Thyroid gland (tissue), 4 donors: ENCODE data around the gene TRABD2B.

Experiments used
- POLR2A ChIP-seq, 2 donors: fragments of 450-650 bp; IDR thresholded peaks; one replicate each; pipeline ENCODE4 v1.6.1; 2017; ENCODE audit warnings: antibody characterized with exemption in 2 of 2, mild to moderate bottlenecking in 2 of 2, moderate library complexity in 1 of 2
- TF ChIP-seq, protein P1 (sequence below), 6 experiments: fragments of 200-600 bp in 3 of 6; fragments of 450-650 bp in 3 of 6; sonication (generic) in 3 of 6; IDR thresholded peaks; one replicate each; pipeline ENCODE4 v1.5.1; 2016 to 2019; ENCODE audit warnings: antibody characterized with exemption in 6 of 6, mild to moderate bottlenecking in 2 of 6, inconsistent platforms in 1 of 6, moderate library complexity in 1 of 6

DNA sequence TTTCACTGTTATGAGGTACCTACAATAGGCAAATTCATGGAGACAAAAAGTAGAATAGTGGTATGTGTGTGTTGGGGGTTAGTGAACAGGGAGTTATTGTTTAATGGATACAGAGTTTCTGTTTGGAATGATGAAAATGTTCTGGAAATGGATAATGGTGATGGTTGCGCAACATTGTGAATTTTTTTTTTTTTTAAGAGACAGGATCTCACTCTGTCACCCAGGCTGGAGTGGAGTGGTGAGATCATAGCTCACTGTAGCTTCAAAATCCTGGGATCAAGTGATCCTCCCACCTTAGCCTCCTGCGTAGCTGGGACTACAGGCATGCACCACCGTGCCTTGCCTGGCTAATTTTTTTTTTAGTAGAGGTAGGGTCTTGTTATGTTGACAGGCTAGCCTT is 34.5 kb upstream of the TRABD2B start:
- TF ChIP-seq, protein P1, sequence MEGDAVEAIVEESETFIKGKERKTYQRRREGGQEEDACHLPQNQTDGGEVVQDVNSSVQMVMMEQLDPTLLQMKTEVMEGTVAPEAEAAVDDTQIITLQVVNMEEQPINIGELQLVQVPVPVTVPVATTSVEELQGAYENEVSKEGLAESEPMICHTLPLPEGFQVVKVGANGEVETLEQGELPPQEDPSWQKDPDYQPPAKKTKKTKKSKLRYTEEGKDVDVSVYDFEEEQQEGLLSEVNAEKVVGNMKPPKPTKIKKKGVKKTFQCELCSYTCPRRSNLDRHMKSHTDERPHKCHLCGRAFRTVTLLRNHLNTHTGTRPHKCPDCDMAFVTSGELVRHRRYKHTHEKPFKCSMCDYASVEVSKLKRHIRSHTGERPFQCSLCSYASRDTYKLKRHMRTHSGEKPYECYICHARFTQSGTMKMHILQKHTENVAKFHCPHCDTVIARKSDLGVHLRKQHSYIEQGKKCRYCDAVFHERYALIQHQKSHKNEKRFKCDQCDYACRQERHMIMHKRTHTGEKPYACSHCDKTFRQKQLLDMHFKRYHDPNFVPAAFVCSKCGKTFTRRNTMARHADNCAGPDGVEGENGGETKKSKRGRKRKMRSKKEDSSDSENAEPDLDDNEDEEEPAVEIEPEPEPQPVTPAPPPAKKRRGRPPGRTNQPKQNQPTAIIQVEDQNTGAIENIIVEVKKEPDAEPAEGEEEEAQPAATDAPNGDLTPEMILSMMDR (IDR thresholded peaks at IDR 0.05) = no peak
- no peak for TF ChIP-seq POLR2A (IDR thresholded peaks at IDR 0.05)
